ENCODE measurements around the gene SH3TC1.
A peak's percentile ranks its signal among the peaks of the same experiment; 100 is the strongest.

The SH3TC1 gene

DNA sequence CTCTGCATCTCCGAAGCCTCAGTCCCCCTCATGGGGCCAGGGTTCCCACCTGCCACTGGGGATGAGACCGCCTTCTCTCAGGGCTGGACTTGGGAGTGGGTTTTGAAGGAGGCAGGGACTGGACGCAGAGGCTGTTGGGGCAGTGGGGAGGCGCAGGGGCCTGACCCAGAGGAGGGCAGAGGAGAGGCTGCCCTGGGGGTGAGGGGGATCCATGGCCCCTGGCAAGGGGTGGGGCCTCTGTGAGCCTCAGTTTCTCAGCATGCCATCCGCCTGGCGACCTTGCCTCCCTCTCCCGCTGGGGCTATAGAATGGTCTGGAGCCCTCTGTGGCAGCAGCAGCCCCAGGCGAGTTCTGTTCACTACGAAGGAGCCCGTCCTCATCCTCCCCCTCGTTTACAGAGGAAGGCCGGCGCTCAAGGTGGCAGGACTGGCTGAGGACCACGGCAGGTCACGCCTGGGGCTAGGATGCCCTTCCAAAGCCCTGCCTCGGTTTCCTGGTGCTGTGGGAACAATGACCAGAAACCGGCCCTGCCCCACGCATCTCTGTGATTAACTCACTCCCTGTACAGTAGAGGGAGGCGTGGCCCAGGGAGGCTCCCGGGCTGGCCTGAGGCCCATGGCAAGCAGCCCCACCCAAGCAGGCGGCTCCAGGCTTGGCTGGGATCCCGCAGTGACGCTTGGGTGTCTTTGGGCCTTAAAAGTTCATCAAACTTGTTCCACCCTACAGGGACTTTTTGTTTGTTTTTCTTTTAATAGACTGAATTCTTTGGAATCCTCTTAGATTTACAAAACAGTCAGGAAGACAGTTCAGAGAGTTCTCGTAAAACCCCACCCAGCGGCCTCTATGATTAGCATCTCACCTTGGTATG lies 16.0 kb upstream of the SH3TC1 start:
- TF ChIP-seq, protein P1, sequence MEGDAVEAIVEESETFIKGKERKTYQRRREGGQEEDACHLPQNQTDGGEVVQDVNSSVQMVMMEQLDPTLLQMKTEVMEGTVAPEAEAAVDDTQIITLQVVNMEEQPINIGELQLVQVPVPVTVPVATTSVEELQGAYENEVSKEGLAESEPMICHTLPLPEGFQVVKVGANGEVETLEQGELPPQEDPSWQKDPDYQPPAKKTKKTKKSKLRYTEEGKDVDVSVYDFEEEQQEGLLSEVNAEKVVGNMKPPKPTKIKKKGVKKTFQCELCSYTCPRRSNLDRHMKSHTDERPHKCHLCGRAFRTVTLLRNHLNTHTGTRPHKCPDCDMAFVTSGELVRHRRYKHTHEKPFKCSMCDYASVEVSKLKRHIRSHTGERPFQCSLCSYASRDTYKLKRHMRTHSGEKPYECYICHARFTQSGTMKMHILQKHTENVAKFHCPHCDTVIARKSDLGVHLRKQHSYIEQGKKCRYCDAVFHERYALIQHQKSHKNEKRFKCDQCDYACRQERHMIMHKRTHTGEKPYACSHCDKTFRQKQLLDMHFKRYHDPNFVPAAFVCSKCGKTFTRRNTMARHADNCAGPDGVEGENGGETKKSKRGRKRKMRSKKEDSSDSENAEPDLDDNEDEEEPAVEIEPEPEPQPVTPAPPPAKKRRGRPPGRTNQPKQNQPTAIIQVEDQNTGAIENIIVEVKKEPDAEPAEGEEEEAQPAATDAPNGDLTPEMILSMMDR (IDR thresholded peaks at IDR 0.05; ENCODE audit: low read depth, low read length) = no peak
- no peak overlapping the region for H3K4me3 ChIP-seq (ENCODE audit: low read depth, low read length)
- in situ Hi-C loops (cut with HindIII; ENCODE audit: low sequenced_read_pairs) = no loop called here
- peak; percentile 84 for DNase-seq (ENCODE audit: low read depth, low spot score)

- in situ Hi-C loops (cut with HindIII; ENCODE audit: low sequenced_read_pairs) = no loop called here
- DNase-seq (ENCODE audit: low read depth, low spot score) = no peak
- no peak overlapping the region for H3K4me3 ChIP-seq (ENCODE audit: low read depth, low read length)
- TF ChIP-seq, protein P1 (IDR thresholded peaks at IDR 0.05; ENCODE audit: low read depth, low read length) = no peak
Measured at GRCh38 chr4:8184061-8184460, 15.0 kb upstream of the SH3TC1 start.

- no peak overlapping the region for H3K4me3 ChIP-seq (ENCODE audit: low read depth, low read length)
- TF ChIP-seq, protein P1 (IDR thresholded peaks at IDR 0.05; ENCODE audit: low read depth, low read length) = no peak
- in situ Hi-C loops (cut with HindIII; ENCODE audit: low sequenced_read_pairs) = no loop called here
- peak; percentile 93 for DNase-seq (ENCODE audit: low read depth, low spot score)
Measured at GRCh38 chr4:8185295-8185694, 13.8 kb upstream of the SH3TC1 start.

DNA sequence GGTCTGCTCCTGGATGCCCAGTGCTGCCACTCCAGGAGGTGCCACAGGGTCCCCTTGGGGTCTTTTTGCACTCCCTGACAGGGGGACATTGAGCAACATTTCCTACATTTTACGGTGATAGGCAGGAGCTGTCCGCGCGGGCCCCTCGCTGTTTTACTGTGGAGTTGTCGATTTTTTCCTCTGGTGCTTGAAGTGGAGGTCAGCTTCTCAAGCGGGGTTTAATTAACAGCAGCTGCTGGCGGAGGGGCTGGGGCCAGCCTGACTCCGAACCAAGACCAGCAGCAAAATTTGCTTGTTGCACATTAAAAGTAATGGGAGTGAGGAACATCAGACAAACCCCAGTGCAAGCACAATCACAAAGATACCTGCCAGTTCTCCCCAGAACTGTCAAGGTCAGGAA lies 13.2 kb upstream of the SH3TC1 start:
- TF ChIP-seq, protein P1 (IDR thresholded peaks at IDR 0.05; ENCODE audit: low read depth, low read length) = no peak
- DNase-seq (ENCODE audit: low read depth, low spot score) = peak; percentile 51
- H3K4me3 ChIP-seq (ENCODE audit: low read depth, low read length) = no peak overlapping the region
- in situ Hi-C loops (cut with HindIII; ENCODE audit: low sequenced_read_pairs) = no loop called here

DNA sequence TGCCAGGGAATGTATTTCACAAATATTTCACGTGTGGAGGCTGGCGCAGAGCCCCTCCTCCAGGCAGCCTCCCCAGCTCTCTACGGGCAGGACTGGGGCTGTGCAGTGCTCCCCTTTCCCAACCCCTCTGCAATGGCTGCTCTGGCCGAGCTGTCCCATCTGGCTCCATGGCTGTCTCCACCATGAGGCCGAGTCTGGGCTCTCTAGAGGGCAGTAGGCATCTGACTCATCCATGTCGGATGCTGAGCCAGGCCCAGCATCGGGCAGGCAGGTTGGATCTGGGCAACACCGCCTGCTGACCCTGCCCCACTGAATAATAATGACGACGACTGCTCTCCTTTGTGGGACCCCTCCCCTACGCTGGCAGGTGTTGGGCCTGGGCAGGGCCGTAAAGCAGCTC lies 11.0 kb upstream of the SH3TC1 start:
- TF ChIP-seq, protein P1 (IDR thresholded peaks at IDR 0.05; ENCODE audit: low read depth, low read length) = no peak
- no peak overlapping the region for H3K4me3 ChIP-seq (ENCODE audit: low read depth, low read length)
- peak; percentile 20 for DNase-seq (ENCODE audit: low read depth, low spot score)
- in situ Hi-C loops (cut with HindIII; ENCODE audit: low sequenced_read_pairs) = no loop called here

DNA sequence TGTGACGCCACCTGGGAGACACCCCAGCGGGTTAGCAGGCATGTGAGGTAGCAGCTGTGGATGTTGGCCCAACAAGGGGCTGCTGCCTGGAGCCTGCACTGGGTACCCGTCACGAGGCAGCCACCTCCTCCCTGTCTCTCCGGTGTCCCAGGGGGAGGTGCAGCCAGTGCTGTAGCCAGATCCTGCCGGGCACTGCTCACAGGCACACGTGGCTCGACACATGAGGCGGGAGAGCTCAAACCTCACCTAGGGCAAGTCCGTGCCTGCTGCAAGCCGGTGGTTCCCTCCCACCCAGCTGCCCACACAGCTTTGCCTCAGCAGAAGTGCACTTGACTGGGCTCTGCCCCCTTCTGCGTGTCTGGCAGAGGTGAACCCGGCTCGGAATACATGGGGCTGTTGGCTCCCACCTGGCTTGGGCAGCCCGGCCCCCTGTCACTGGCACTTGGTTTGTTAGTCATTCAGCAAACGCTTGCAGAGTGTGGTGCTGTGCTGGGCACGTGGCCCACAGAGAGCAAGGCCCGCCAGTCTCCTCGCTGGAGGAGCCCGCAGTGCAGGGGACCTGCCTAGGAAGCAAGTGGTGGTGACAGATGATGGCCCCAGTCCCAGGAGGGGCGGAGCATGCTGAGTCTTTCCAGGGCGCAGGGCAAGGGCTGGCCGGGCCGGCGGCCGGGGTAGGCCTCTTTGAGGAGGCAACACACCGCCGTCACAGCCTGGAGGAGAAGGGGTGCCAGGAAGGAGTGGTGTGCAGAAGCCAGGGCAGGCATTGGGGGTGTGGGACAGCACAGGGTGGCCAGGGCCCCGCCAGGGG lies 10.1 kb upstream of the SH3TC1 start:
- in situ Hi-C loops (cut with HindIII; ENCODE audit: low sequenced_read_pairs) = no loop called here
- H3K4me3 ChIP-seq (ENCODE audit: low read depth, low read length) = no peak overlapping the region
- DNase-seq (ENCODE audit: low read depth, low spot score) = no peak
- TF ChIP-seq, protein P1 (IDR thresholded peaks at IDR 0.05; ENCODE audit: low read depth, low read length) = no peak
